Measurements from ENCODE around the gene EDN3. TPM values are rescaled to one million over a fixed set of nuclear protein-coding genes. Genes with fewer than 3 reads are reported as not detected.

Gene EDN3
- 45.3 TPM for total RNA-seq

DNA sequence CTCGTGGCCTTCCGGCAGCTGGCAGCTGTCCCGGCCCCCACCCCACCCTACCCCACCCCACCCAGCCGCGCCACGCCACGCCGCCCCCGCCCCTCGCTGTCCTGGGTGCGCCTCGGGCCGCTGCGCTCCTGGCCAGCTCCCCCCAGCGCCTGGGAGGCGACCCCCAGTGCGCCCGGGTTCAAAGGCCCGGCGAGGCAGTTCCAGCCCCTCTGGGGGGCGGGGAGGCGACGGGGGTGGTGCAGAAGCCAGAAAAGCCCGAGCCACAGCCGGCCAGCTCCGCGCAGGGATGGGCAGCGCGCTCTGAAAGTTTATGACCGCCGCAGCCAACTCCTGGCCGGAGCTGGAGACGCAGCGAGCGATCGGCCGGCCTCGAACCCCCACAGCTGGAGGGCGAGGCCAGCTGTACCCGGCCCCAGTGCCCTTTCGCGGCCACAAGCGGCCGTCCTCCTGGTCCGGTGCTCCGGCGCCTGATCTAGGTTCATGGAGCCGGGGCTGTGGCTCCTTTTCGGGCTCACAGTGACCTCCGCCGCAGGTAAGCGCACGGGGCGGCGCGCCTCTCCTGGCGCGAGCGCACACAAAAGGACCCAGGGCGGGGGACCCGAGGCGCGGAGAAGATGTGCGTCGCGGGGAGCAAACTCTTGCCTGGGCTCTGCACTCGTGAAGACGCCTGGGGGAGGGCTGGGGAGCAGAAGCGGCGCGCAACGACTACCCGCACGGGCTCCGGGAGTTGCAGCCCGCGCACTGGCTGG, at the start of gene EDN3:
Gene EDN3, plus strand, starts transcription at position 279 of the 749 bp plus-strand sequence. Its CDS starts 202 bp downstream, at position 481.

Other genes starting within 250 kb of the EDN3 start
- gene ZNF831, start 136.8 kb upstream of the EDN3 start, total RNA-seq: 0.16 TPM